ENCODE results near the gene PRKN.

Gene PRKN

DNA sequence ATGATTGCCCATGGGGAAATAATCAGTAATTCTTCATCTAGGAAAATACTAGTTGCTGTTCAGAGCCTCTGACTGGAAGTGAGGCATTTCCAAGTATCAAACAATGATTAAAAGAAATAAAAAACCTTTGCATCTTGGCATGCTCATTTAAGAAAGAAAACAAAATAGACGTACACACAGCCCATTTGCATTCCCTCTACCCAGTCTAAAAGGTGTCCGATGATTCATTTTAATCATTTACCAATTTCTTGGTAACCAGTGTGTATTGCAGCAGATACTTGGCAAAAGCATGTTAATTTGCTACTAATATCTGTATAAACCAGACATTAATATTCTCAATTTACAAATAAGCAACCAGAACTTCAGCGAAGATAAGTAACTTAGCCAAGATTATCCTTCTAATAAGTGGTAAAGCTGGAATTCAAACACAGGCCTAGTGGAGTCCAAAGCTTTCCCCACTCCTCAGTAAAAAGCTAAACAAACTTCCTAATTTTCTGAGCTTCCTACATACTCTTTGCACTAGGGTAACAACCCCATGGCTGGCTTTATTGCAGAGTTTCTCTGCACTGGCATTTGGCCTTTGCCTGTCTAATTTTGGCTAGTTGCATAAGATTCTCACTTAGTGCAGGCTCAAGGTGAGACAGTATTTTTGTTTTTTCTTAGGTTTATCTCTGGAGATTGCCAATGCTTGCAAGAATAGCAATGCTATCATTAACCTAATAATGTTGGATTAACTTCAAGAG is 338.1 kb downstream of the PRKN start:
- H3K4me1 ChIP-seq (ENCODE audit: control insufficient read depth, insufficient read depth, low read length), result no peaks in the 10 kb centered on the region
- no peak overlapping the region for H3K9ac ChIP-seq (ENCODE audit: low read length in 2 of 2)
- no peaks in the 10 kb centered on the region for H3K9me3 ChIP-seq (ENCODE audit: control insufficient read depth in 2 of 2, low read length in 2 of 2)
- no peaks in the 10 kb centered on the region for H3K27me3 ChIP-seq (ENCODE audit: control insufficient read depth in 1 of 2, insufficient read depth in 2 of 2, low read length in 2 of 2)
- no peaks in the 10 kb centered on the region for H3K36me3 ChIP-seq (ENCODE audit: control insufficient read depth in 2 of 2, insufficient read depth in 2 of 2, low read length in 2 of 2)
- H3K4me3 ChIP-seq (ENCODE audit: low read length in 2 of 2), result no peak overlapping the region
- no peak overlapping the region for H3K27ac ChIP-seq (ENCODE audit: low read length)

DNA sequence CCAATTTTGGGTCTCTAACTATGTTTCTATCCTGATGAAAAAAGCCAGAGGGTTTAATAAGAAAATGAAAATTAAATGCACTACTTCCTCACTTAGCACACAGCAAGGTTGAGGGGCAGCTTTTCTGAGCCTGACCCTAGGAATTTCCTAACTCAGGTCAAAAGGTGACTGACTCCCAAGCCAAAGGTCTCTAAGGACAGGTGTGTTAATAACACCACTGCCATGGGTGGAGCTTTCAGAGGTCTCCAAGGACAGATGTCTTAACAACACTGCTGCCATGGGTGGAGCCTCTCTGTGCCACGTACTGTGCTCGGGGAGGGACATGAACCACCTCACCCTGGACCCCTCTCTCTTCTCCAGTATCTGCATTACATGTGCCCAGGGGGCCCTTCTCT is 339.2 kb downstream of the PRKN start:
- no peaks in the 10 kb centered on the region for H3K27me3 ChIP-seq (ENCODE audit: control insufficient read depth in 1 of 2, insufficient read depth in 2 of 2, low read length in 2 of 2)
- H3K9me3 ChIP-seq (ENCODE audit: control insufficient read depth in 2 of 2, low read length in 2 of 2), result no peaks in the 10 kb centered on the region
- no peak overlapping the region for H3K4me3 ChIP-seq (ENCODE audit: low read length in 2 of 2)
- no peak overlapping the region for H3K9ac ChIP-seq (ENCODE audit: low read length in 2 of 2)
- no peaks in the 10 kb centered on the region for H3K36me3 ChIP-seq (ENCODE audit: control insufficient read depth in 2 of 2, insufficient read depth in 2 of 2, low read length in 2 of 2)
- H3K4me1 ChIP-seq (ENCODE audit: control insufficient read depth, insufficient read depth, low read length), result no peaks in the 10 kb centered on the region
- no peak overlapping the region for H3K27ac ChIP-seq (ENCODE audit: low read length)

DNA sequence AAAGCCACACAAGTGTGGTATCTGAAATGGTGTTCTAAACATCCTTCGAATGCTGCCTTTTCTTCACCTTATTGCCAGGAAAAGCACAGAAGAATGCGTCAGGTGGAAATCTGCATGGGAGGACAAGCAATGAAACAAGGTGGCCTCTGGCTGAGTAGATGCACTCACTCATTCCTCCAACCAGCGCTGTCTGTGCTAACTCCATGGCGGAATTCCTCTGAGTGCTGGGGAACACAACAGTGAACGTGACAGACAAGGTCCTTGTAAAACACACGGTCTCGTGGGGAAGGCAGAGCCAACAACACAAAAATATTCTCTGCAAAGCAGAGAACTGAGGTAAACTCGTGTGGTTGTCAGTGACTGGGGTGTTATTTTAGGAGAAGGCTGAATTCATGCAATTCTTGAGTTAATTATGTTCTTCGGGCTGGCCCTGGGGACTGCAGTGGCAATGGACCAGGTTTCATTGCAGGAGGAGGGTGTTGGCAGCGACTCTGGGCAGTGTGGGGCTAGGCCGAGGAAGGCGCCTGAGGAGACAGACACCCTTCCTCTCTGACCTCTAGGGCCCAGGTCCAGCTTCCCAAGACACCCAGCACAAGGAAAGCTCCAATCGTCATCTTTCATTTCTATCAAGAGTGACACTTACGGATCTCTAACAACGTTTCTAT is 339.7 kb downstream of the PRKN start:
- H3K27ac ChIP-seq (ENCODE audit: low read length), result no peak overlapping the region
- H3K4me3 ChIP-seq (ENCODE audit: low read length in 2 of 2), result no peak overlapping the region
- H3K4me1 ChIP-seq (ENCODE audit: control insufficient read depth, insufficient read depth, low read length), result no peaks in the 10 kb centered on the region
- no peaks in the 10 kb centered on the region for H3K9me3 ChIP-seq (ENCODE audit: control insufficient read depth in 2 of 2, low read length in 2 of 2)
- H3K27me3 ChIP-seq (ENCODE audit: control insufficient read depth in 1 of 2, insufficient read depth in 2 of 2, low read length in 2 of 2), result no peaks in the 10 kb centered on the region
- H3K9ac ChIP-seq (ENCODE audit: low read length in 2 of 2), result no peak overlapping the region
- no peaks in the 10 kb centered on the region for H3K36me3 ChIP-seq (ENCODE audit: control insufficient read depth in 2 of 2, insufficient read depth in 2 of 2, low read length in 2 of 2)

DNA sequence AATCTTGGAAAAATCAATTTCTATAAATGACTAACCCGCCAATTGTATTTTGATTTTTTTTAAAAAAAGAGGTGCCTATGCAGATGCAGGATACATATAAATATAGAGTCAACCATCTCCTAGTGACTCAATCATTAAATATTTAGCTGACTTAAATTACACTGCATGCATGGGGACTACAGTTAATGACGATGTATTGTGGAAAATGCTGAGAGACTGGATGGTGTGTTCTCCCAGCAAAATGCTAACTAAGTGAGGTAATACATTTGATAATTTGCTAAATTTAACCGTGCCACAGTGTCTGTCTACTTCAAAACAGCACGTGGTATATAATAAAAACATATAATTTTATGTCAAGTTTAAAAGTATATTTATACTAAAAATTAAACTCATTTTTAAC is 341.6 kb downstream of the PRKN start:
- H3K27me3 ChIP-seq (ENCODE audit: control insufficient read depth in 1 of 2, insufficient read depth in 2 of 2, low read length in 2 of 2), result no peaks in the 10 kb centered on the region
- H3K9me3 ChIP-seq (ENCODE audit: control insufficient read depth in 2 of 2, low read length in 2 of 2), result no peaks in the 10 kb centered on the region
- H3K4me3 ChIP-seq (ENCODE audit: low read length in 2 of 2), result no peak overlapping the region
- no peaks in the 10 kb centered on the region for H3K4me1 ChIP-seq (ENCODE audit: control insufficient read depth, insufficient read depth, low read length)
- no peaks in the 10 kb centered on the region for H3K36me3 ChIP-seq (ENCODE audit: control insufficient read depth in 2 of 2, insufficient read depth in 2 of 2, low read length in 2 of 2)
- H3K27ac ChIP-seq (ENCODE audit: low read length), result no peak overlapping the region
- no peak overlapping the region for H3K9ac ChIP-seq (ENCODE audit: low read length in 2 of 2)

DNA sequence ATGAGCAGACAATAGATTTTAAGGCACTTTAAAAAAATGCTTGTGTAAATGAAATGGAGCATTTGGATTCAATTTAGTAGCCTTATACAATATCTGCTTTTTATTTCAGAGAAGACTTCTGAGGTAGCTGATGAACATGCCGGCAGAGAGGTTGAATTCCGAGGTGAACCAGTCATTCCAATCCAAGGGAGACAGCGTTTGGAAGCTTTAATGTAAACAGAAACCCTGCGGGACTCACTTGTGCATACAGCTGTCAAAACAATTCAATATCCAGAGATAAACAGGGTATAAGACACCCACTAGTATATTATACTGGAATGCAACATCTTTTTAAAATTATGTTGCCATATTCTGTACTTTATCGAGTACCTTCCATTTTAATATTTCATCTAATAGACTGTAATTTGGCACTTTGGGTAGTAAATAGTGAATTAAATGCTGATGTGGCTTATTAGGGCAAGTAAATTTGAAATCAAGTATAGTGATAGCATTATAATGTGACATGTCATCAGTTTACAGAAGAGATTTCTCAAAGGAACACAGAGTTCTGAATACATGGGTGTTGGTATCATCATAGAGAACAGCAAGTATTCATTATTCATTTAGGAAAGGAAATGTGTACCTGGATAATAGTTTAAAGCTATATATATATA is 347.7 kb downstream of the PRKN start:
- Histone ChIP-seq H3K27me3 (ENCODE audit: control insufficient read depth in 1 of 2, insufficient read depth in 2 of 2, low read length in 2 of 2) (no peaks in the 10 kb centered on the region), H3K36me3 (ENCODE audit: control insufficient read depth in 2 of 2, insufficient read depth in 2 of 2, low read length in 2 of 2) (no peaks in the 10 kb centered on the region), H3K9me3 (ENCODE audit: control insufficient read depth in 2 of 2, low read length in 2 of 2) (no peaks in the 10 kb centered on the region), H3K4me1 (ENCODE audit: control insufficient read depth, insufficient read depth, low read length) (peaks cover 4% of the 10 kb centered on the region), H3K9ac (ENCODE audit: low read length in 2 of 2) (no peak overlapping the region), H3K4me3 (ENCODE audit: low read length in 2 of 2) (peak overlapping the region; percentile 9 to 20), H3K27ac (ENCODE audit: low read length) (no peak overlapping the region)

DNA sequence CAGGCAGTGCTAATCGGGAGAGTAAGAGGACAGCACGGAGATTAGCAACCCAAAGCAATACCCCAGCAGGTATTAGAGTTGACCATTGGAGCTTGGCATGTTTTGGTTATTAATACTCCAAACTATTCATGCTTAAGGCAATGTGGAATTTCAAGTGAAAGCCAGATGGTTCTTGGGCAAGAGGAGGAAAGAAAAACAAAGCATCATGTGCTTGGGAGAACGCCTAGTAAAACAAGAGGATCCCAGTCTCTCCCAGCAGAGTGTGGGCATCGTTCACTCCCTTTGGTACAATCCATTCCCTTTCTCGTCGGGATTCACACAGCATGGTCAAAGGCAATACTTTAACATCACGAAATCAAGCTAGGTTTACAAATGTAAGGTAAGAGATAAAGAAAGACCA is 349.8 kb downstream of the PRKN start:
- Histone ChIP-seq H3K4me3 (ENCODE audit: low read length in 2 of 2) (no peak overlapping the region), H3K9ac (ENCODE audit: low read length in 2 of 2) (no peak overlapping the region), H3K36me3 (ENCODE audit: control insufficient read depth in 2 of 2, insufficient read depth in 2 of 2, low read length in 2 of 2) (no peaks in the 10 kb centered on the region), H3K4me1 (ENCODE audit: control insufficient read depth, insufficient read depth, low read length) (peaks cover 4% of the 10 kb centered on the region), H3K27ac (ENCODE audit: low read length) (no peak overlapping the region), H3K27me3 (ENCODE audit: control insufficient read depth in 1 of 2, insufficient read depth in 2 of 2, low read length in 2 of 2) (no peaks in the 10 kb centered on the region), H3K9me3 (ENCODE audit: control insufficient read depth in 2 of 2, low read length in 2 of 2) (no peaks in the 10 kb centered on the region)

DNA sequence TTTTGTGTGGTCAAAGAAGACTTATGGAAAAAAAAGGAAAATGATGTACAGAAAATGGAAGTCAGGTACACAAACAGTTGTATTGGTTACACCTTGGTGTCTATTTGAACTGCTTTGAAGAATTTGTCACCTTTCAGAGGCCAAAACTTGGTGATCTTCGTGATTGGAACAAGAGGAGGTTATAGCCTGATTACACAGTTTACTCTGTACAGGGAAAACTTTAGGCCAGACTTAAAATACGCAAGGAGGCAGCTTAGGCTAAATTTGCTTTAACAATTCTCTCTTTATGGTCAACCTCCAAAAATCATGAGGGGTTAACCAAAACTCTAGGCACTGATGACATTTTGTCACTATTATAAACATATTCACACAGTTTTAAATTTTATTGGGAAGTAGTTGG is 353.7 kb downstream of the PRKN start:
- Histone ChIP-seq H3K4me1 (ENCODE audit: control insufficient read depth, insufficient read depth, low read length) (no peaks in the 10 kb centered on the region), H3K27me3 (ENCODE audit: control insufficient read depth in 1 of 2, insufficient read depth in 2 of 2, low read length in 2 of 2) (no peaks in the 10 kb centered on the region), H3K9ac (ENCODE audit: low read length in 2 of 2) (no peak overlapping the region), H3K4me3 (ENCODE audit: low read length in 2 of 2) (no peak overlapping the region), H3K9me3 (ENCODE audit: control insufficient read depth in 2 of 2, low read length in 2 of 2) (no peaks in the 10 kb centered on the region), H3K36me3 (ENCODE audit: control insufficient read depth in 2 of 2, insufficient read depth in 2 of 2, low read length in 2 of 2) (no peaks in the 10 kb centered on the region), H3K27ac (ENCODE audit: low read length) (no peak overlapping the region)

DNA sequence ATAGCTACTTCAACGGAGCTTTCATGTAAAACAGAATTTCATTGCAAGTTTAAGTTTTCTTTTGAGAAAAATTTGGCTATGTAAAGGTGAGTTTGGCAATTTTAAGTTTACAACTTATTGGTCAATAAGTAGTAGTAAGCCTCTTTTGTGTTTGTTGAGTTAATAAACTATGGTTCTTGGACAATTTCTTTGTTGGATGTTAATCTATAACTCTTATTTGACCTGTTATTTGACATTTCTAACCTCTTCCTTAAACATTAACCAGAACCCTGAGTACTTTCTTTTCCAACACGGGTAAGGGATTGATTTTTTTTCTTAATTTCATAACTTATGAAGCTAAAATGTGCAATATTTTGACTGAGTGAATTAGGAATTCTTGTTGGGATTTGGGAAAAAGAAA is 354.4 kb downstream of the PRKN start:
- Histone ChIP-seq H3K27me3 (ENCODE audit: control insufficient read depth in 1 of 2, insufficient read depth in 2 of 2, low read length in 2 of 2) (no peaks in the 10 kb centered on the region), H3K27ac (ENCODE audit: low read length) (no peak overlapping the region), H3K9me3 (ENCODE audit: control insufficient read depth in 2 of 2, low read length in 2 of 2) (no peaks in the 10 kb centered on the region), H3K36me3 (ENCODE audit: control insufficient read depth in 2 of 2, insufficient read depth in 2 of 2, low read length in 2 of 2) (no peaks in the 10 kb centered on the region), H3K4me1 (ENCODE audit: control insufficient read depth, insufficient read depth, low read length) (no peaks in the 10 kb centered on the region), H3K9ac (ENCODE audit: low read length in 2 of 2) (no peak overlapping the region), H3K4me3 (ENCODE audit: low read length in 2 of 2) (no peak overlapping the region)

DNA sequence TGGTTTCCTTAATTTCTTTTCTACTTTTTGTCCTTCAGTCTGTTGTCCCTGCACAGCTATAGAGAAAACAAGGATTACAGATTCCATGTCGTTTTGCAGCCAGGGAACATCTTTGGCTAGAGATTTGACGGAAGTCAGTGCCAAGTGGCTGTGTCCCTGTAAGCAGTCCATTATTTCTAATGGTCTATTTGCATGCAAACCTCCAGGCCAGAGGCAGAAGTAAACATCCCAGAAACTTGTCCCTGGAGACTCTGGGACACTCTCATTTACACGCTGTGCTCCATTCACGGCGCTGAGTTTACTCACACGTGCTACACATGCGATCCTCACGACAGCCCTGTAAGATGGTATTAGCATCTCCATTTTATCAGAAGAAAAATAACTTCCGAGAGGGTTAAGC is 355.5 kb downstream of the PRKN start:
- no peak overlapping the region for H3K4me3 ChIP-seq (ENCODE audit: low read length in 2 of 2)
- H3K36me3 ChIP-seq (ENCODE audit: control insufficient read depth in 2 of 2, insufficient read depth in 2 of 2, low read length in 2 of 2), result no peaks in the 10 kb centered on the region
- no peaks in the 10 kb centered on the region for H3K4me1 ChIP-seq (ENCODE audit: control insufficient read depth, insufficient read depth, low read length)
- H3K27me3 ChIP-seq (ENCODE audit: control insufficient read depth in 1 of 2, insufficient read depth in 2 of 2, low read length in 2 of 2), result no peaks in the 10 kb centered on the region
- H3K27ac ChIP-seq (ENCODE audit: low read length), result no peak overlapping the region
- H3K9ac ChIP-seq (ENCODE audit: low read length in 2 of 2), result no peak overlapping the region
- H3K9me3 ChIP-seq (ENCODE audit: control insufficient read depth in 2 of 2, low read length in 2 of 2), result no peaks in the 10 kb centered on the region

DNA sequence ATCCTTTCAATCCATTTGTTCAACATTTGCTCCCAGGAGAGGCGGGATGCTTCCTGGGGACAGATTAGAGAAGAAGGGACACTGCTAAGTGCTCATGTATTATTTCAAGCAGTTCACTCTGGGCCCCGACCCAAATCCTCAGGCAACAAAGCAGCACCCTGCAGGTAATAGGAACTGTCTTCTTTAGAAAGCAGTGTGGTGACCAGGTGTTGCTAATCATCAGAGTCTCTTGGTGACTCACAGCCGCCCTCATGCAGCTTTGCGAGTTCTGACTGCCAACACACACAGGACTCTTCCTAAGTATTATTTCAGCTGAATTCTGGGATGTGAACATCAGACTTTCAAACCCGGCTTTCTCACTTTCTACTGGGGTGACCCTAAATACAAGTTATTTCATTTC is 356.4 kb downstream of the PRKN start:
- no peak overlapping the region for H3K9ac ChIP-seq (ENCODE audit: low read length in 2 of 2)
- no peaks in the 10 kb centered on the region for H3K9me3 ChIP-seq (ENCODE audit: control insufficient read depth in 2 of 2, low read length in 2 of 2)
- no peaks in the 10 kb centered on the region for H3K27me3 ChIP-seq (ENCODE audit: control insufficient read depth in 1 of 2, insufficient read depth in 2 of 2, low read length in 2 of 2)
- H3K4me1 ChIP-seq (ENCODE audit: control insufficient read depth, insufficient read depth, low read length), result no peaks in the 10 kb centered on the region
- no peak overlapping the region for H3K27ac ChIP-seq (ENCODE audit: low read length)
- no peak overlapping the region for H3K4me3 ChIP-seq (ENCODE audit: low read length in 2 of 2)
- H3K36me3 ChIP-seq (ENCODE audit: control insufficient read depth in 2 of 2, insufficient read depth in 2 of 2, low read length in 2 of 2), result no peaks in the 10 kb centered on the region

DNA sequence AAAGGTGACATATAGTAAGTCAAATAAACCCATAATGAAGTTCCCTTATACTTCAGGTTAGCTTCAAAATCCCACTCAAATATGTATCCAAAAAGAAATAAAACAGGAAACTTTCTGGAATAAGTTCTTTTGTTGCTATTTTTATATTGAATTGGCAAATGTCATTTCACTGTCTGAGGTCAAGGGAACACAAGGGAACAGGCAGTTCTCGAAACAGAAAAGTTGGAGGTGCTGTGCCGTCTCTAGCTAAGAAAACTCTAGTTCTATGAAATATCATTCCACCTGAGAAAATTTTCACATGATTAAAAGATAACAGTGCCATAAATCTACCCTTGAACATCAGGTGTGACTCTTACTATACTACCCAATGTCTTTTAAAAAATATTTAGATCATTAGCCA is 358.5 kb downstream of the PRKN start:
- Histone ChIP-seq H3K27me3 (ENCODE audit: control insufficient read depth in 1 of 2, insufficient read depth in 2 of 2, low read length in 2 of 2) (no peaks in the 10 kb centered on the region), H3K36me3 (ENCODE audit: control insufficient read depth in 2 of 2, insufficient read depth in 2 of 2, low read length in 2 of 2) (no peaks in the 10 kb centered on the region), H3K27ac (ENCODE audit: low read length) (no peak overlapping the region), H3K4me1 (ENCODE audit: control insufficient read depth, insufficient read depth, low read length) (no peaks in the 10 kb centered on the region), H3K9ac (ENCODE audit: low read length in 2 of 2) (no peak overlapping the region), H3K9me3 (ENCODE audit: control insufficient read depth in 2 of 2, low read length in 2 of 2) (no peaks in the 10 kb centered on the region), H3K4me3 (ENCODE audit: low read length in 2 of 2) (no peak overlapping the region)
